Skeletal muscle satellite cell (primary cell): Measurements from ENCODE around the gene CD81.

ENCODE experiments used
- H3K27me3 ChIP-seq: 2 replicates; pipeline ENCODE4 v1.7.0; 2013; ENCODE audit warnings: low read length; ENCODE audit not compliant: control insufficient read depth, insufficient read depth
- H3K36me3 ChIP-seq: 2 replicates; pipeline ENCODE4 v1.7.0; 2013; ENCODE audit warnings: mild to moderate bottlenecking, control low read depth, low read length; ENCODE audit not compliant: insufficient read depth
- H3K4me1 ChIP-seq: 2 replicates; pipeline ENCODE4 v1.7.0; 2013; ENCODE audit warnings: low read length; ENCODE audit not compliant: control insufficient read depth, insufficient read depth
- H3K4me2 ChIP-seq: 2 replicates; pipeline ENCODE4 v1.7.0; 2013; ENCODE audit warnings: mild to moderate bottlenecking, low read length
- H3K4me3 ChIP-seq: 2 replicates; pipeline ENCODE4 v1.7.0; 2013; ENCODE audit warnings: low read length
- H3K9ac ChIP-seq: 2 replicates; pipeline ENCODE4 v1.7.0; 2013; ENCODE audit warnings: mild to moderate bottlenecking, low read depth, low read length, moderate library complexity
- H3K9me3 ChIP-seq: replicated peaks from 2 replicates; pipeline ENCODE4 v1.7.0; 2013; ENCODE audit warnings: mild to moderate bottlenecking, control low read depth, low read length

The CD81 gene

GRCh38 chr11:2367266-2368160 is 9.6 kb upstream of the CD81 start:
- no peak overlapping the region for H3K4me2 ChIP-seq
- no peaks in the 10 kb centered on the region for H3K9me3 ChIP-seq
- no peak overlapping the region for H3K4me3 ChIP-seq
- no peaks in the 10 kb centered on the region for H3K4me1 ChIP-seq
- H3K36me3 ChIP-seq = no peaks in the 10 kb centered on the region
- H3K27me3 ChIP-seq = peaks cover 7% of the 10 kb centered on the region
- no peak overlapping the region for H3K9ac ChIP-seq

DNA sequence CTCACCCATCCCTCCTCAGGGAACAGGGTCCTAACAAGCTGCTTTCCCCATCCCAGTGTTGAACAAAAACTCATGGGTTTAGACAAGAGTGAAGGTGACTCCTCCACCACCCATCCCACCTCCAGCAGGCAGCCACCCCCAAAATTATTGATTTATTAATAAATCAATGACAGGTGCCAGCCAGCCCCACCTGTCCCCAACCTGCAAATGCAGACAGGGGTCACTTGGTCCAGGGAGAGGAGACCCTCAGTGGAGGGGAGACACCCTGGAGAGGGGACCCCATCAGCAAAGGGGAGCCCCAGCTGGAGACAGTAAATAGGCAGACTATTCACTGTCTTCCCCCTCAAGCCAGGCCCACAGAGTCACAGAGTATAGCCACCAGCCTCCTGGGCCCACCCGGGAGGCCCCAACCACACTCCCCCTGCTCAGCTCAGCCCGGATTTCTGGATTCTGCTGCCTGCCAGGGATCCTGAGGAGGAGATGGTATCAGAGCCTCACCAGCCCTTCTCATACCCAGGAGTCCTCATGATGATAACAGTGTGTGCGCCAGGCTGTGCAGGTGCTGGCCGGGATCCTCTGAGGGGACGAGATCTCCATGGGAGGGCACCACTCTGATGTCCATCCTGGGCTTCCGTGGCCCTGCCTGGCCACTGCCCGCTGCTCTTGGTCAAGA is 8.8 kb upstream of the CD81 start:
- Histone ChIP-seq H3K9me3 (no peaks in the 10 kb centered on the region), H3K9ac (no peak overlapping the region), H3K4me2 (no peak overlapping the region), H3K4me1 (no peaks in the 10 kb centered on the region), H3K27me3 (peaks cover 7% of the 10 kb centered on the region), H3K4me3 (no peak overlapping the region), H3K36me3 (no peaks in the 10 kb centered on the region)

- no peak overlapping the region for H3K9ac ChIP-seq
- H3K4me2 ChIP-seq = no peak overlapping the region
- no peaks in the 10 kb centered on the region for H3K4me1 ChIP-seq
- H3K9me3 ChIP-seq = no peaks in the 10 kb centered on the region
- peaks cover 7% of the 10 kb centered on the region for H3K27me3 ChIP-seq
- H3K36me3 ChIP-seq = no peaks in the 10 kb centered on the region
- no peak overlapping the region for H3K4me3 ChIP-seq
Measured at GRCh38 chr11:2368851-2369180, 8.3 kb upstream of the CD81 start.

- H3K36me3 ChIP-seq = no peaks in the 10 kb centered on the region
- H3K9me3 ChIP-seq = no peaks in the 10 kb centered on the region
- peaks cover 7% of the 10 kb centered on the region for H3K27me3 ChIP-seq
- no peak overlapping the region for H3K9ac ChIP-seq
- no peak overlapping the region for H3K4me2 ChIP-seq
- H3K4me3 ChIP-seq = no peak overlapping the region
- no peaks in the 10 kb centered on the region for H3K4me1 ChIP-seq
Measured at GRCh38 chr11:2369320-2369719, 7.8 kb upstream of the CD81 start.

- Histone ChIP-seq H3K9me3 (no peaks in the 10 kb centered on the region), H3K36me3 (no peaks in the 10 kb centered on the region), H3K4me2 (no peak overlapping the region), H3K9ac (no peak overlapping the region), H3K4me1 (no peaks in the 10 kb centered on the region), H3K27me3 (peaks cover 7% of the 10 kb centered on the region), H3K4me3 (no peak overlapping the region)
Measured at GRCh38 chr11:2369896-2370295, 7.2 kb upstream of the CD81 start.

GRCh38 chr11:2374456-2375201 is 2.5 kb upstream of the CD81 start:
- H3K9ac ChIP-seq = no peak overlapping the region
- no peak overlapping the region for H3K4me3 ChIP-seq
- no peaks in the 10 kb centered on the region for H3K9me3 ChIP-seq
- H3K27me3 ChIP-seq = no peaks in the 10 kb centered on the region
- no peaks in the 10 kb centered on the region for H3K36me3 ChIP-seq
- no peak overlapping the region for H3K4me2 ChIP-seq
- peaks cover 6% of the 10 kb centered on the region for H3K4me1 ChIP-seq

GRCh38 chr11:2375341-2375853 is 1.7 kb upstream of the CD81 start:
- H3K27me3 ChIP-seq = no peaks in the 10 kb centered on the region
- H3K4me3 ChIP-seq = no peak overlapping the region
- H3K36me3 ChIP-seq = no peaks in the 10 kb centered on the region
- no peaks in the 10 kb centered on the region for H3K9me3 ChIP-seq
- no peak overlapping the region for H3K4me2 ChIP-seq
- H3K4me1 ChIP-seq = peaks cover 14% of the 10 kb centered on the region
- no peak overlapping the region for H3K9ac ChIP-seq

- Histone ChIP-seq H3K27me3 (no peaks in the 10 kb centered on the region), H3K36me3 (no peaks in the 10 kb centered on the region), H3K9me3 (no peaks in the 10 kb centered on the region), H3K4me3 (no peak overlapping the region), H3K4me1 (peaks cover 21% of the 10 kb centered on the region), H3K4me2 (no peak overlapping the region), H3K9ac (no peak overlapping the region)
Measured at GRCh38 chr11:2375964-2376551, 1.1 kb upstream of the CD81 start.

GRCh38 chr11:2377511-2378443 is 667 bp downstream of the CD81 start:
- H3K27me3 ChIP-seq = no peaks in the 10 kb centered on the region
- peak overlapping the region; percentile 88 for H3K4me3 ChIP-seq
- H3K9ac ChIP-seq = peak overlapping the region; percentile 94
- no peaks in the 10 kb centered on the region for H3K36me3 ChIP-seq
- peak overlapping the region; percentile 94 for H3K4me2 ChIP-seq
- H3K9me3 ChIP-seq = no peaks in the 10 kb centered on the region
- peaks cover 38% of the 10 kb centered on the region for H3K4me1 ChIP-seq

- no peaks in the 10 kb centered on the region for H3K9me3 ChIP-seq
- H3K4me1 ChIP-seq = peaks cover 47% of the 10 kb centered on the region
- H3K4me3 ChIP-seq = peak overlapping the region; percentile 88
Measured at GRCh38 chr11:2378527-2379210, 1.6 kb downstream of the CD81 start.

More at GRCh38 chr11:2378527-2379210, 1.6 kb downstream of the CD81 start:
- Histone ChIP-seq H3K4me2 (peak overlapping the region; percentile 94), H3K9ac (peak overlapping the region; percentile 94), H3K36me3 (no peaks in the 10 kb centered on the region), H3K27me3 (no peaks in the 10 kb centered on the region)
